Parathyroid adenoma (tissue), 2 donors: ENCODE data around the gene KCNH2.

Source experiments
- H2AFZ ChIP-seq: fragments of 300-600 bp; sonication (generic); one replicate; pipeline ENCODE4 v1.7.0; 2017; ENCODE audit warnings: antibody characterized with exemption, mild to moderate bottlenecking
- H3K27ac ChIP-seq: fragments of 300-600 bp; sonication (generic); one replicate; pipeline ENCODE4 v1.7.0; 2017
- H3K27me3 ChIP-seq: fragments of 300-600 bp; sonication (generic); one replicate; pipeline ENCODE4 v1.7.0; 2017; ENCODE audit warnings: low read length; ENCODE audit not compliant: control insufficient read depth, insufficient read depth
- H3K36me3 ChIP-seq: fragments of 300-600 bp; sonication (generic); one replicate; pipeline ENCODE4 v1.7.0; 2017; ENCODE audit warnings: low read length; ENCODE audit not compliant: control insufficient read depth, insufficient read depth
- H3K4me1 ChIP-seq: fragments of 300-600 bp; sonication (generic); one replicate; pipeline ENCODE4 v1.7.0; 2017; ENCODE audit warnings: control low read depth
- H3K4me2 ChIP-seq: fragments of 300-600 bp; sonication (generic); one replicate; pipeline ENCODE4 v1.7.0; 2017; ENCODE audit warnings: low read length
- H3K4me3 ChIP-seq: fragments of 300-600 bp; sonication (generic); one replicate; pipeline ENCODE4 v1.7.0; 2017; ENCODE audit warnings: low read depth, low read length
- H3K79me2 ChIP-seq: fragments of 300-600 bp; sonication (generic); one replicate; pipeline ENCODE4 v1.7.0; 2017; ENCODE audit warnings: control low read depth
- H3K9ac ChIP-seq: fragments of 300-600 bp; sonication (generic); one replicate; pipeline ENCODE4 v1.7.0; 2017; ENCODE audit warnings: mild to moderate bottlenecking
- H3K9me3 ChIP-seq: fragments of 300-600 bp; sonication (generic); one replicate; pipeline ENCODE4 v1.7.0; 2017; ENCODE audit warnings: low read length; ENCODE audit not compliant: control insufficient read depth
- TF ChIP-seq, protein P1 (sequence below): fragments of 300-600 bp; sonication (generic); IDR thresholded peaks from one replicate; pipeline ENCODE4 v1.7.0; 2017; ENCODE audit warnings: antibody characterized with exemption, mild to moderate bottlenecking
- donor health status: primary hyperparathyroidism.

Gene KCNH2

DNA sequence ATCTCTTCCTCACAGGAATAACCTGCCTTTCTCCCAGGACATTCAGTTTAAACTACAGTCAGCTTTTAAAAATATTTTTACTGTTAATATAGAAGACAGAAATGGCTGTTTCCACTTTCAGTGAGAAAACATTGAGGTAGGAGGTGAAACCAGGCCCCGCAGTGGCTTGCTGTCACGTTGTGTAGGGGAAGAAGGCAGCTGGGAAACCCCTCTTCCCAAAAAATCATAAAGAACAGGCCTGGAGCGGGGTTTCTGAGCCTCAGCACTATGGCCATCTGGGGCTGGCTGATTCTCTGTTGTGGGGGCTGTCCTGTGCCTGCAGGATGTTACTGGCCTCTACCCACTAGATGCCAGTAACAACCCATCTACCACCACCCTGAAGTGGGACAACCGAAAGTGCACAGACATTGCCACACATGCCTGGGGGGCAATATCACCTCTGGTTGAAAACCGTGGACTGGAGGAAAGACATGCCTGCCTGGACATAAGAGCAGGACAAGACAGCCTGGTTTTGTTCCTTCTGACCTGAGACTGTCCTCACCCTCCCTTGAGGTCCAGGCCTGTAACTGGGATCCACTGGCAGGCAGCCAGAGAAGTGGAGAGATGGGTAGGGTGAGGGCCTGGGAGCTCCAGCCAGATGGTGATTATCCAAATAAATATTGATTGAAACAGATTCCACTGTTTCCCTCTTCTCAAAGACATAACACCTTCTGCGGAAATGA is 43.9 kb downstream of the KCNH2 start:
- H3K4me1 ChIP-seq, result peaks cover 4% of the 10 kb centered on the region
- no peak overlapping the region for H3K4me2 ChIP-seq
- H2AFZ ChIP-seq, result no peak overlapping the region
- H3K27me3 ChIP-seq, result no peaks in the 10 kb centered on the region
- H3K27ac ChIP-seq, result no peak overlapping the region
- TF ChIP-seq, protein P1, sequence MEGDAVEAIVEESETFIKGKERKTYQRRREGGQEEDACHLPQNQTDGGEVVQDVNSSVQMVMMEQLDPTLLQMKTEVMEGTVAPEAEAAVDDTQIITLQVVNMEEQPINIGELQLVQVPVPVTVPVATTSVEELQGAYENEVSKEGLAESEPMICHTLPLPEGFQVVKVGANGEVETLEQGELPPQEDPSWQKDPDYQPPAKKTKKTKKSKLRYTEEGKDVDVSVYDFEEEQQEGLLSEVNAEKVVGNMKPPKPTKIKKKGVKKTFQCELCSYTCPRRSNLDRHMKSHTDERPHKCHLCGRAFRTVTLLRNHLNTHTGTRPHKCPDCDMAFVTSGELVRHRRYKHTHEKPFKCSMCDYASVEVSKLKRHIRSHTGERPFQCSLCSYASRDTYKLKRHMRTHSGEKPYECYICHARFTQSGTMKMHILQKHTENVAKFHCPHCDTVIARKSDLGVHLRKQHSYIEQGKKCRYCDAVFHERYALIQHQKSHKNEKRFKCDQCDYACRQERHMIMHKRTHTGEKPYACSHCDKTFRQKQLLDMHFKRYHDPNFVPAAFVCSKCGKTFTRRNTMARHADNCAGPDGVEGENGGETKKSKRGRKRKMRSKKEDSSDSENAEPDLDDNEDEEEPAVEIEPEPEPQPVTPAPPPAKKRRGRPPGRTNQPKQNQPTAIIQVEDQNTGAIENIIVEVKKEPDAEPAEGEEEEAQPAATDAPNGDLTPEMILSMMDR, result no peak
- H3K9me3 ChIP-seq, result no peaks in the 10 kb centered on the region
- no peak overlapping the region for H3K9ac ChIP-seq
- H3K4me3 ChIP-seq, result no peak overlapping the region
- H3K79me2 ChIP-seq, result no peaks in the 10 kb centered on the region
- H3K36me3 ChIP-seq, result no peaks in the 10 kb centered on the region

DNA sequence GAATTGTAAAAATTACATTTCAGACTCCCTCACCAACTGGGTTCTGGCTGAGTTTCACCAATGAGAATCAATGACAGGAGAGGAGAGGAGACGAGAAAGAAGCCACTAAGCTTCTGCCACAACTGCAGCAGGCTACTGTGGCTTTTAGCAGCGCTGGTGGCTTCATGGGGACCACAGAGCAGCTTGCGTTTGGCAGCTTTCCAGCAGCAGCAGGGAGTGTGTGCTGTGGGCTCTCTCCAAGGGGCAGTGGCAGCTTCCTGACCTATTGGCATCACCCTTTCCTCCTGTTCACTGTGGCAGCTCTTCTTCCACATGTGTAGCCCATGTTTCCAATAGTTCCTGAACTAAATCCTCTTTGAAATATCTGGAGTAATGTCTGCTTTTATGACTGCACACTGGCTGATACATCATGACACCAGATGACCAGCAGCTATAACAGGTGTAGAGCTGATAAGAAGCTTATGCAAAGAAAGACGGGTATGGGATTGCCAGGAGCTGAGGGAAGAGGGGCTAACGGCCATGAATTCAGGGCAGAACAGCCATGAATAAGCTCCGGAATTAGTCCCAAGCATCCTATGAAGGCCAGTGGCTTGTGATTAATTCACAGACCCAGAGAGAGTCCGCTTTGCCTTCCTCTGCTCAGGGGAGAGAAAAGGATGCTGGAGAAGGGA is 46.8 kb downstream of the KCNH2 start:
- Histone ChIP-seq H3K27me3 (no peaks in the 10 kb centered on the region), H3K9ac (no peak overlapping the region), H3K79me2 (no peaks in the 10 kb centered on the region), H2AFZ (no peak overlapping the region), H3K9me3 (no peaks in the 10 kb centered on the region), H3K4me2 (no peak overlapping the region), H3K4me3 (no peak overlapping the region), H3K36me3 (no peaks in the 10 kb centered on the region), H3K27ac (no peak overlapping the region), H3K4me1 (no peaks in the 10 kb centered on the region)
- TF ChIP-seq, protein P1, result no peak

DNA sequence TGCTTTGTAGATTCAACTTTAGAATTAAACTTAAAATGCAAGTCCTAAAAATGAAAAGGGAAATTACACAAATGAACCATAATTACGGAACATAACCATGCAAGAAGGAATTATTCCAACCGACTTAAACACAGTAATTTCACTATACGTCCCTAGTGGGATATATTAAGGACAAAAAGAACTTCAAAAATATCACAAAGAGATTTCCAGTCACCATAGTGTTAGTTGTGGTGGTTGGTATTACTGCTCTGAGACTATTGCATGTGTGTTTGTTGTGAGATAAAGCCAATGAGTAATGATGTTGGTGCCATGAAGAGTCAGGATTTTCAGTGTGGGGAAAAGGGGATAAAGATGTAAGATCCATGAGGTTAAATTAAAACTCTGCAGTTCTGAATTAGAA is 49.6 kb downstream of the KCNH2 start:
- Histone ChIP-seq H3K9me3 (no peaks in the 10 kb centered on the region), H3K27ac (no peak overlapping the region), H3K4me2 (no peak overlapping the region), H3K9ac (no peak overlapping the region), H3K4me3 (no peak overlapping the region), H3K79me2 (no peaks in the 10 kb centered on the region), H3K27me3 (no peaks in the 10 kb centered on the region), H3K36me3 (no peaks in the 10 kb centered on the region), H3K4me1 (no peaks in the 10 kb centered on the region), H2AFZ (no peak overlapping the region)
- TF ChIP-seq, protein P1, result no peak

DNA sequence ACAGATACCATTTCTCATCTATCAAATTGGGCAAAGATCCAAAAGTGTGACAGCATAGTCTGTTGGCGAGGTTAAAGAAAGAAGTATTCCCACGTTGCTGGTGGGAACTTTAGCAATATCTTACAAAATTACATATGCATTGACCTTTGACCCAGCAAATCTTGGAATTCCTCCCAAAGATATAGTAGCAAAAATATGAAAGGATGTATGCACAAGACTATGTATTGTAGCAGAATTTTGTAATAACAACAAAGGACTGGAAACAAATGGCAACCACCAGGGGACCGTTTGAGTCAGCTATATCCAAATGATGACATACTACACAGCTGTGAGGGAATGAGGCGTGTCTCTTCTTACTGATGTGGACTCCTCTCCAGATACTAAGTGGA is 50.2 kb downstream of the KCNH2 start:
- H3K27me3 ChIP-seq, result no peaks in the 10 kb centered on the region
- TF ChIP-seq, protein P1, result no peak
- H3K4me3 ChIP-seq, result no peak overlapping the region
- no peak overlapping the region for H3K4me2 ChIP-seq
- no peaks in the 10 kb centered on the region for H3K79me2 ChIP-seq
- no peaks in the 10 kb centered on the region for H3K9me3 ChIP-seq
- no peak overlapping the region for H3K9ac ChIP-seq
- no peaks in the 10 kb centered on the region for H3K36me3 ChIP-seq
- H3K27ac ChIP-seq, result no peak overlapping the region
- no peaks in the 10 kb centered on the region for H3K4me1 ChIP-seq
- H2AFZ ChIP-seq, result no peak overlapping the region
